Measurements from ENCODE around the gene KIAA0319L.

DNA sequence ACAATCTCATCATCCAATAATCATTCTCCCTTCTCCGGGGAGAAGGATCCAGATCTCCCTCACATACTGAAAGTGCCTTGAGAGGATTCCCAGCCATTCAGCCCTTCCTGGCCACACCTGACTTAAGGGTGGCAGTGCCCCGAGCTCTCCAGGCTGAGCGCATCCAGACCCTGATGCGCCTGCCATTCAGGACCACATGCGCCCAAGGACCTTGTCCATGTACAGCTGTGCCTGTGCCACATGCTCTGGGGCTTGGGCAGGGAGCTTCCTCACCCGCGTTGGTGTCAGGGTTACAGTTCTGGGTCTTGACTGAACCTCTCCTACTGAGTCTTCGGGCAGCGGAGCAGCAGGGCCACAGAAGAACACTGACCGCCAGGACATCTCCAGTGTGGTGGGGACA, 121.1 kb downstream of the KIAA0319L start:
- TF ChIP-seq, protein P1, sequence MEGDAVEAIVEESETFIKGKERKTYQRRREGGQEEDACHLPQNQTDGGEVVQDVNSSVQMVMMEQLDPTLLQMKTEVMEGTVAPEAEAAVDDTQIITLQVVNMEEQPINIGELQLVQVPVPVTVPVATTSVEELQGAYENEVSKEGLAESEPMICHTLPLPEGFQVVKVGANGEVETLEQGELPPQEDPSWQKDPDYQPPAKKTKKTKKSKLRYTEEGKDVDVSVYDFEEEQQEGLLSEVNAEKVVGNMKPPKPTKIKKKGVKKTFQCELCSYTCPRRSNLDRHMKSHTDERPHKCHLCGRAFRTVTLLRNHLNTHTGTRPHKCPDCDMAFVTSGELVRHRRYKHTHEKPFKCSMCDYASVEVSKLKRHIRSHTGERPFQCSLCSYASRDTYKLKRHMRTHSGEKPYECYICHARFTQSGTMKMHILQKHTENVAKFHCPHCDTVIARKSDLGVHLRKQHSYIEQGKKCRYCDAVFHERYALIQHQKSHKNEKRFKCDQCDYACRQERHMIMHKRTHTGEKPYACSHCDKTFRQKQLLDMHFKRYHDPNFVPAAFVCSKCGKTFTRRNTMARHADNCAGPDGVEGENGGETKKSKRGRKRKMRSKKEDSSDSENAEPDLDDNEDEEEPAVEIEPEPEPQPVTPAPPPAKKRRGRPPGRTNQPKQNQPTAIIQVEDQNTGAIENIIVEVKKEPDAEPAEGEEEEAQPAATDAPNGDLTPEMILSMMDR (IDR thresholded peaks at IDR 0.05; ENCODE audit: borderline replicate concordance, extremely low read depth, low read length, poor library complexity, severe bottlenecking), result no peak
- no peak for TF ChIP-seq EZH2 (IDR thresholded peaks at IDR 0.05; ENCODE audit: borderline replicate concordance, low read depth, low read length, severe bottlenecking)
